Nephron progenitor cell (in vitro differentiated cells): ENCODE results near the gene ZNF580.

Source experiments
- DNase-seq: peaks from one replicate; pipeline ENCODE4 v3.0.0; 2021
- H3K27ac Mint-ChIP-seq: 2 replicates; pipeline ENCODE4 v1.8.0; 2021; ENCODE audit warnings: mild to moderate bottlenecking, moderate library complexity, mixed read lengths
- H3K27me3 Mint-ChIP-seq: 2 replicates; pipeline ENCODE4 v1.8.0; 2021; ENCODE audit warnings: mild to moderate bottlenecking, low read depth, mixed read lengths; ENCODE audit not compliant: poor library complexity
- H3K36me3 Mint-ChIP-seq: 2 replicates; pipeline ENCODE4 v1.8.0; 2021; ENCODE audit warnings: low read depth, mixed read lengths
- H3K4me1 Mint-ChIP-seq: 2 replicates; pipeline ENCODE4 v1.8.0; 2021; ENCODE audit warnings: mixed read lengths
- H3K4me3 Mint-ChIP-seq: 2 replicates; pipeline ENCODE4 v1.8.0; 2021; ENCODE audit warnings: mild to moderate bottlenecking, moderate library complexity, mixed read lengths
- H3K9me3 Mint-ChIP-seq: 2 replicates; pipeline ENCODE4 v1.8.0; 2021; ENCODE audit warnings: mild to moderate bottlenecking, moderate library complexity, mixed read lengths
- TF ChIP-seq, protein P1 (sequence below): fragments of 200-600 bp; sonication (generic); IDR thresholded peaks from 2 replicates; pipeline ENCODE4 v1.5.0; 2021; ENCODE audit warnings: antibody characterized with exemption

Gene ZNF580

DNA sequence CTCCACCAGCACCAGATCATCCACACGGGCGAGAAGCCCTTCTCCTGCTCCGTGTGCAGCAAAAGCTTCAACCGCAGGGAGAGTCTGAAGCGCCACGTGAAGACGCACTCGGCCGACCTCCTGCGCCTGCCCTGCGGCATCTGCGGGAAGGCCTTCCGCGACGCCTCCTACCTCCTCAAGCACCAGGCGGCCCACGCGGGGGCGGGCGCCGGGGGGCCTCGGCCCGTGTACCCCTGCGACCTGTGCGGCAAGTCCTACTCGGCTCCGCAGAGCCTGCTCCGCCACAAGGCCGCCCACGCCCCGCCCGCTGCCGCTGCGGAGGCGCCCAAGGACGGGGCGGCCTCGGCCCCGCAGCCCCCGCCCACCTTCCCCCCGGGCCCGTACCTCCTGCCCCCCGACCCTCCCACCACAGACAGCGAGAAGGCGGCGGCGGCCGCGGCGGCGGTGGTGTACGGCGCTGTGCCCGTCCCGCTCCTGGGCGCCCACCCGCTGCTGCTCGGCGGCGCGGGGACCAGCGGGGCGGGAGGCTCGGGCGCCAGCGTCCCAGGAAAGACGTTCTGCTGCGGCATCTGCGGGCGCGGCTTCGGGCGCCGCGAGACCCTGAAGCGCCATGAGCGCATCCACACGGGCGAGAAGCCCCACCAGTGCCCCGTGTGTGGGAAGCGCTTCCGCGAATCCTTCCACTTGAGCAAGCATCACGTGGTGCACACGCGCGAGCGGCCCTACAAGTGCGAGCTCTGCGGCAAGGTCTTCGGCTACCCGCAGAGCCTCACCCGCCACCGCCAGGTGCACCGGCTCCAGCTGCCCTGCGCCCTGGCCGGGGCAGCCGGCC lies 25.9 kb upstream of the ZNF580 start:
- H3K4me1 Mint-ChIP-seq: peaks cover 12% of the 10 kb centered on the region
- H3K27ac Mint-ChIP-seq: no peak overlapping the region
- H3K4me3 Mint-ChIP-seq: no peak overlapping the region
- no peak for DNase-seq
- no peaks in the 10 kb centered on the region for H3K9me3 Mint-ChIP-seq
- H3K36me3 Mint-ChIP-seq: peaks cover 44% of the 10 kb centered on the region
- TF ChIP-seq, protein P1, sequence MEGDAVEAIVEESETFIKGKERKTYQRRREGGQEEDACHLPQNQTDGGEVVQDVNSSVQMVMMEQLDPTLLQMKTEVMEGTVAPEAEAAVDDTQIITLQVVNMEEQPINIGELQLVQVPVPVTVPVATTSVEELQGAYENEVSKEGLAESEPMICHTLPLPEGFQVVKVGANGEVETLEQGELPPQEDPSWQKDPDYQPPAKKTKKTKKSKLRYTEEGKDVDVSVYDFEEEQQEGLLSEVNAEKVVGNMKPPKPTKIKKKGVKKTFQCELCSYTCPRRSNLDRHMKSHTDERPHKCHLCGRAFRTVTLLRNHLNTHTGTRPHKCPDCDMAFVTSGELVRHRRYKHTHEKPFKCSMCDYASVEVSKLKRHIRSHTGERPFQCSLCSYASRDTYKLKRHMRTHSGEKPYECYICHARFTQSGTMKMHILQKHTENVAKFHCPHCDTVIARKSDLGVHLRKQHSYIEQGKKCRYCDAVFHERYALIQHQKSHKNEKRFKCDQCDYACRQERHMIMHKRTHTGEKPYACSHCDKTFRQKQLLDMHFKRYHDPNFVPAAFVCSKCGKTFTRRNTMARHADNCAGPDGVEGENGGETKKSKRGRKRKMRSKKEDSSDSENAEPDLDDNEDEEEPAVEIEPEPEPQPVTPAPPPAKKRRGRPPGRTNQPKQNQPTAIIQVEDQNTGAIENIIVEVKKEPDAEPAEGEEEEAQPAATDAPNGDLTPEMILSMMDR: no peak
- no peaks in the 10 kb centered on the region for H3K27me3 Mint-ChIP-seq

DNA sequence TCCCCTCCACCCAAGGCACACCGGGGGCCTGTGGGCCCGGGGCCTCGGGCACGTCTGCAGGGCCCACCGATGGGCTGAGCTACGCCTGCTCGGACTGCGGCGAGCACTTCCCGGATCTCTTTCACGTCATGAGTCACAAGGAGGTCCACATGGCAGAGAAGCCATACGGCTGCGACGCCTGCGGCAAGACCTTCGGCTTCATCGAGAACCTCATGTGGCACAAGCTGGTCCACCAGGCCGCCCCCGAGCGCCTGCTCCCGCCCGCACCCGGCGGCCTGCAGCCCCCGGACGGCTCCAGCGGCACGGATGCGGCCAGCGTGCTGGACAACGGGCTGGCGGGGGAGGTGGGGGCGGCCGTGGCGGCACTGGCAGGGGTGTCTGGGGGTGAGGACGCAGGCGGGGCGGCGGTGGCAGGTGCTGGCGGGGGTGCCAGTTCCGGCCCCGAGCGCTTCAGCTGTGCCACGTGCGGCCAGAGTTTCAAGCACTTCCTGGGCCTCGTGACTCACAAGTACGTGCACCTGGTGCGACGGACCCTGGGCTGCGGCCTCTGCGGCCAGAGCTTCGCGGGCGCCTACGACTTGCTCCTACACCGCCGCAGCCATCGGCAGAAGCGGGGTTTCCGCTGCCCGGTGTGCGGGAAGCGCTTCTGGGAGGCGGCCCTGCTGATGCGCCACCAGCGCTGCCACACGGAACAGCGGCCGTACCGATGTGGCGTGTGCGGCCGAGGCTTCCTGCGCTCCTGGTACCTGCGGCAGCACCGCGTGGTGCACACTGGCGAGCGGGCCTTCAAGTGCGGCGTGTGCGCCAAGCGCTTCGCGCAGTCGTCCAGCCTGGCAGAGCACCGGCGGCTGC lies 25.0 kb upstream of the ZNF580 start:
- Mint-ChIP-seq H3K4me3 (no peak overlapping the region), H3K27me3 (no peaks in the 10 kb centered on the region), H3K27ac (no peak overlapping the region), H3K9me3 (no peaks in the 10 kb centered on the region), H3K36me3 (peaks cover 44% of the 10 kb centered on the region), H3K4me1 (peaks cover 8% of the 10 kb centered on the region)
- TF ChIP-seq, protein P1: no peak
- DNase-seq: no peak

DNA sequence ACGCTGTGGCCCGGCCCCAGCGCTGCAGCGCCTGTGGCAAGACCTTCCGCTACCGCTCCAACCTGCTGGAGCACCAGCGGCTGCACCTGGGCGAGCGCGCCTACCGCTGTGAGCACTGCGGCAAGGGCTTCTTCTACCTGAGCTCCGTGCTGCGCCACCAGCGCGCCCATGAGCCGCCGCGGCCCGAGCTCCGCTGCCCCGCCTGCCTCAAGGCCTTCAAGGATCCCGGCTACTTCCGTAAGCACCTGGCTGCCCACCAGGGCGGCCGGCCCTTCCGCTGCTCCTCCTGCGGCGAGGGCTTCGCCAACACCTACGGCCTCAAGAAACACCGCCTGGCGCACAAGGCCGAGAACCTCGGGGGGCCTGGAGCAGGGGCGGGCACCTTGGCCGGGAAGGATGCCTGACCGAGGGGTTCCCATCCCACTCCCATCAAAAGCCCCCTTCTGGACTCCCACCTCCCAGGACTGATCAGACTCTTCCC lies 24.4 kb upstream of the ZNF580 start:
- TF ChIP-seq, protein P1: no peak
- no peak overlapping the region for H3K4me3 Mint-ChIP-seq
- no peak for DNase-seq
- H3K27me3 Mint-ChIP-seq: no peaks in the 10 kb centered on the region
- H3K27ac Mint-ChIP-seq: no peak overlapping the region
- H3K4me1 Mint-ChIP-seq: peaks cover 5% of the 10 kb centered on the region
- no peaks in the 10 kb centered on the region for H3K9me3 Mint-ChIP-seq
- peaks cover 42% of the 10 kb centered on the region for H3K36me3 Mint-ChIP-seq

DNA sequence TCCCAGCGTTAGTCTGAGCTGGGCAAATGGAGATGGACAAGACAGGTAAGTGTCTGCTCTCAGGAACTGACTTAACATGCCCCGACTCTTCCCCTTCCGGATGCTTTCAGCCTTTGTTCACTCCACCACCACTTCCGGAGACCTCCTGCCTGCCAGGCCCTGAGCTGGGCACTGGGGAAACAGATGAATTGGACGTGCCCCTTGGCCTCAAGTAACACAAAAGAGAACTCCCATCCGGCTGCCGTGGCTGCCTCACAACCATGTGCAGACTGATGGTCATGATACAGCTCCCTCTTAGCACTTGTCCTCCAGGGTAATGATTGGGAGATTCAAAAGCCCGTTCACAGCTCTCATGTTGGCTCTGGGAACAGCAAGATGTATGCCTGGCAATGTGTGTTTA lies 23.4 kb upstream of the ZNF580 start:
- no peaks in the 10 kb centered on the region for H3K27me3 Mint-ChIP-seq
- DNase-seq: no peak
- peak overlapping the region; percentile 93 for H3K27ac Mint-ChIP-seq
- H3K36me3 Mint-ChIP-seq: peaks cover 39% of the 10 kb centered on the region
- H3K9me3 Mint-ChIP-seq: no peaks in the 10 kb centered on the region
- TF ChIP-seq, protein P1: no peak
- H3K4me3 Mint-ChIP-seq: no peak overlapping the region
- peaks cover 5% of the 10 kb centered on the region for H3K4me1 Mint-ChIP-seq

DNA sequence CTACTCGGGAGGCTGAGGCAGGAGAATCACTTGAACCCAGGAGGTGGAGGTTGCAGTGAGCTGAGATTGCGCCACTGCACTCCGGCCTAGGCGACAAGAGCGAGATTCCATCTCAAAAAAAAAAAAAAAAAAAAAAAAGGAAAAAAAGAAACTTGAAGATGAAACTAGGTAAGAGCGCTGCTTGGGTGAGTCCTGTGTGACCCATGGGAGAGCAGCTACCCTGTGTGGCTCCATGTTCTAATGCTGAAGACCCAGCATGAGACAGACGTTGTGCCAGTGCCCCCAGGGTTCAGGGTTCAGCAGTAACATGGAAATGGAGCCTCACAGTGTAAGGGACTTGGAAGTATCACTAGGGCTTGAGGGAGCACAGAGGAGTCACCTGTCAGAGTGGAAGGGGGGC lies 22.4 kb upstream of the ZNF580 start:
- Mint-ChIP-seq H3K27me3 (no peaks in the 10 kb centered on the region), H3K4me3 (no peak overlapping the region), H3K36me3 (peaks cover 33% of the 10 kb centered on the region), H3K27ac (peak overlapping the region; percentile 77), H3K9me3 (no peaks in the 10 kb centered on the region), H3K4me1 (peaks cover 9% of the 10 kb centered on the region)
- no peak for DNase-seq
- TF ChIP-seq, protein P1: no peak
